ENCODE measurements around the gene PRTG.
"Not testable (repeated sequence)": the region's sequence is repeated elsewhere in the genome, so short reads cannot be mapped to it uniquely, and the experiment has no call there.

PRTG gene

GRCh38 chr15:55737373-55737772 is 5.6 kb downstream of the PRTG start:
- no peak for DNase-seq (ENCODE audit: low read depth)
- TF ChIP-seq CTCF (IDR thresholded peaks at IDR 0.05; ENCODE audit: low read depth, low read length, missing control alignments): no peak
- H3K4me3 ChIP-seq (ENCODE audit: low read depth, low read length): no peak overlapping the region

- no peak overlapping the region for H3K4me3 ChIP-seq (ENCODE audit: low read depth, low read length)
- no peak for TF ChIP-seq CTCF (IDR thresholded peaks at IDR 0.05; ENCODE audit: low read depth, low read length, missing control alignments)
Measured at GRCh38 chr15:55736756-55737155, 6.2 kb downstream of the PRTG start.

GRCh38 chr15:55734641-55735040 is 8.3 kb downstream of the PRTG start:
- DNase-seq (ENCODE audit: low read depth): no peak
- H3K4me3 ChIP-seq (ENCODE audit: low read depth, low read length): no peak overlapping the region
- no peak for TF ChIP-seq CTCF (IDR thresholded peaks at IDR 0.05; ENCODE audit: low read depth, low read length, missing control alignments)

More at GRCh38 chr15:55736756-55737155, 6.2 kb downstream of the PRTG start:
- DNase-seq (ENCODE audit: low read depth): no peak

- not testable (repeated sequence) for H3K4me3 ChIP-seq (ENCODE audit: low read depth, low read length); DNase-seq (ENCODE audit: low read depth)
Measured at GRCh38 chr15:55733461-55733860, 9.5 kb downstream of the PRTG start.

- DNase-seq (ENCODE audit: low read depth): no peak
- H3K4me3 ChIP-seq (ENCODE audit: low read depth, low read length): no peak overlapping the region
- no peak for TF ChIP-seq CTCF (IDR thresholded peaks at IDR 0.05; ENCODE audit: low read depth, low read length, missing control alignments)
Measured at GRCh38 chr15:55721554-55722185, 21.3 kb downstream of the PRTG start.

- DNase-seq (ENCODE audit: low read depth): no peak
- no peak overlapping the region for H3K4me3 ChIP-seq (ENCODE audit: low read depth, low read length)
- no peak for TF ChIP-seq CTCF (IDR thresholded peaks at IDR 0.05; ENCODE audit: low read depth, low read length, missing control alignments)
Measured at GRCh38 chr15:55715355-55716076, 27.4 kb downstream of the PRTG start.

GRCh38 chr15:55714064-55714463 is 28.9 kb downstream of the PRTG start:
- no peak for TF ChIP-seq CTCF (IDR thresholded peaks at IDR 0.05; ENCODE audit: low read depth, low read length, missing control alignments)
- no peak for DNase-seq (ENCODE audit: low read depth)
- no peak overlapping the region for H3K4me3 ChIP-seq (ENCODE audit: low read depth, low read length)
